ENCODE data around the gene SNX33. TPM values are rescaled to one million over a fixed set of nuclear protein-coding genes. Genes with fewer than 3 reads are reported as not detected.

Gene SNX33
- total RNA-seq, 6 experiments from 2014 or later: 12.0 to 17.2 (median 14.2) TPM

DNA sequence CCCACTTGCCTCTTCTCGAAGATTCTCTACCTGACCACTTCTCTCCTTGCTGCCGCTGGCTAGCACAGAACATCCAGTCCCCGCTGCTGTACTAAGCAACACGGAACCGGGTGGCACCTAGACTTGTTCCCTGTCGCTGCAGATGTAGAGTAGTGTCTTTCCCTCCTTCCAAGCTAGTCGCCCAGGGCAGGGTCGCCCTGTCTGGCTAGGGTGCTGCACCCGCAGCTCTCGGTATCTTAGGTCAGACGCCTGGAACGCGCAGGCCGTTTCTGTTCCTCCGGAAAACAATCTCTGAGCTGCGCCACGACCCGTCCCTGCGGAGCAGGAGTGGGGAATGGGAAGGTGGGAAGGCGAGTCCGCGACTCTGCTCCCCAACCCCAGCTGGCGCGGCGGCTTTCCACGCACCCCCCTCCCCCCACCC is 758 bp upstream of the SNX33 start:
- intact Hi-C loops (cut with DNase I): no loop called here
- Histone ChIP-seq H3K27ac (peak overlapping the region; percentile 85 to 98 (median 96)), H3K27me3 (no peaks in the 10 kb centered on the region), H3K9me3 (no peaks in the 10 kb centered on the region), H3K4me3 (peak overlapping the region; percentile 65 to 94 (median 92)), H3K4me1 (peaks cover 0 to 43% (median 17%) of the 10 kb centered on the region in 4 donors), H3K36me3 (no peaks in the 10 kb centered on the region)
- TF ChIP-seq, protein P1, sequence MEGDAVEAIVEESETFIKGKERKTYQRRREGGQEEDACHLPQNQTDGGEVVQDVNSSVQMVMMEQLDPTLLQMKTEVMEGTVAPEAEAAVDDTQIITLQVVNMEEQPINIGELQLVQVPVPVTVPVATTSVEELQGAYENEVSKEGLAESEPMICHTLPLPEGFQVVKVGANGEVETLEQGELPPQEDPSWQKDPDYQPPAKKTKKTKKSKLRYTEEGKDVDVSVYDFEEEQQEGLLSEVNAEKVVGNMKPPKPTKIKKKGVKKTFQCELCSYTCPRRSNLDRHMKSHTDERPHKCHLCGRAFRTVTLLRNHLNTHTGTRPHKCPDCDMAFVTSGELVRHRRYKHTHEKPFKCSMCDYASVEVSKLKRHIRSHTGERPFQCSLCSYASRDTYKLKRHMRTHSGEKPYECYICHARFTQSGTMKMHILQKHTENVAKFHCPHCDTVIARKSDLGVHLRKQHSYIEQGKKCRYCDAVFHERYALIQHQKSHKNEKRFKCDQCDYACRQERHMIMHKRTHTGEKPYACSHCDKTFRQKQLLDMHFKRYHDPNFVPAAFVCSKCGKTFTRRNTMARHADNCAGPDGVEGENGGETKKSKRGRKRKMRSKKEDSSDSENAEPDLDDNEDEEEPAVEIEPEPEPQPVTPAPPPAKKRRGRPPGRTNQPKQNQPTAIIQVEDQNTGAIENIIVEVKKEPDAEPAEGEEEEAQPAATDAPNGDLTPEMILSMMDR (IDR thresholded peaks at IDR 0.05): no peak
- no peak for TF ChIP-seq POLR2A (IDR thresholded peaks at IDR 0.05)
- DNase-seq: no peak
- 0% methylated on average over 2 of the region's 26 CpGs for WGBS (ENCODE audit: insufficient coverage, low coverage, low lambda C conversion rate, missing lambda C conversion rate)
- peak; percentile 9 to 34 (median 25) for ATAC-seq

DNA sequence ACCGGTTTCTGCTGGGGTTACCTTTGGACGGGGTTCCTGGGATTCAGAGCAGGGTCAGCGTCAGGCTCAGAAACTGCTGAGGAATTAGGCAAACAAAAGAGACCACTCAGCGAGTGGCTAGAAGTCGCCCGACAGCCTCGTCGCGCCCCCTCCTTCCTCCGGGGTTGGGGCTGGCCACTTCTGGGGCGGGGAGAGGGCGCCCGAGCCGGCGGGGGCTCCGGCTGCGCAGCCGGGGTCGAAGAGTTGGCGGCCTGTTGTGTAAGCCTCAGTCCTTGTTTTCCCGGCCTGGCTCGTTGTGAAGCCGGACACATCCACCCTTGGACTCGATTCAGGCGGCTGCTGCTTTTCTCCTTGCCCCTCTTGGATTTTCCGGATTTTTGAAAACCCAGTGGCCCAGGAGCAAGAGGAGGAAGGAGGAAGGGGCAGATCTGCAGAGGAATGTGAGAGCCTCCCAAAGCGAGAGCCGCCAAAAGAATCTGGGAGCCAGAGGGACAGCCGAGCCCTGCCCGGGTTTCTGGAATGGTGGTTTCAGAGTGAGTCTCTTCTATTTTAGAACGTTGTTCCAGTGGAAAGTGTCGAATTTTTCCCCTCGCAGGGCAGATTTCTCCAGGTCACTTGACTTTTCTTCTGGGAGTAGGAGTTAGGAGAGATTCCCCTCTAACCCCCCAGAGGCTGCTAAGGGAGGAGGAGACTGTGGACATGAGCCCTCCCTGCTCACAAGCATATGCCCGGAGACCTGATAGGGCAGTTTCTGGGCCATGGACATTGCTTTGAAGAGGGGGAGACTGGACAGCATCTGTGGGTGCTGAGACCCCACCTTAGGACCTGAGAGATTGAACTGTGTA is 666 bp downstream of the SNX33 start:
- H3K36me3 ChIP-seq: no peaks in the 10 kb centered on the region
- no peak for TF ChIP-seq POLR2A (IDR thresholded peaks at IDR 0.05)
- TF ChIP-seq, protein P1 (IDR thresholded peaks at IDR 0.05): no peak
- peaks cover 0 to 41% (median 18%) of the 10 kb centered on the region in 4 donors for H3K4me1 ChIP-seq
- H3K27ac ChIP-seq: peak overlapping the region; percentile 85 to 98 (median 96)
- H3K9me3 ChIP-seq: no peaks in the 10 kb centered on the region
- H3K27me3 ChIP-seq: no peaks in the 10 kb centered on the region
- intact Hi-C loops (cut with DNase I): no loop called here
- 2% methylated on average over 24 of the region's 34 CpGs for WGBS (ENCODE audit: insufficient coverage, low coverage, low lambda C conversion rate, missing lambda C conversion rate)
- ATAC-seq (peak; percentile 13 to 44 (median 38)), DNase-seq (peak in 2 of 3 donors; percentile 53 to 72)
- H3K4me3 ChIP-seq: peak overlapping the region; percentile 65 to 94 (median 92)

DNA sequence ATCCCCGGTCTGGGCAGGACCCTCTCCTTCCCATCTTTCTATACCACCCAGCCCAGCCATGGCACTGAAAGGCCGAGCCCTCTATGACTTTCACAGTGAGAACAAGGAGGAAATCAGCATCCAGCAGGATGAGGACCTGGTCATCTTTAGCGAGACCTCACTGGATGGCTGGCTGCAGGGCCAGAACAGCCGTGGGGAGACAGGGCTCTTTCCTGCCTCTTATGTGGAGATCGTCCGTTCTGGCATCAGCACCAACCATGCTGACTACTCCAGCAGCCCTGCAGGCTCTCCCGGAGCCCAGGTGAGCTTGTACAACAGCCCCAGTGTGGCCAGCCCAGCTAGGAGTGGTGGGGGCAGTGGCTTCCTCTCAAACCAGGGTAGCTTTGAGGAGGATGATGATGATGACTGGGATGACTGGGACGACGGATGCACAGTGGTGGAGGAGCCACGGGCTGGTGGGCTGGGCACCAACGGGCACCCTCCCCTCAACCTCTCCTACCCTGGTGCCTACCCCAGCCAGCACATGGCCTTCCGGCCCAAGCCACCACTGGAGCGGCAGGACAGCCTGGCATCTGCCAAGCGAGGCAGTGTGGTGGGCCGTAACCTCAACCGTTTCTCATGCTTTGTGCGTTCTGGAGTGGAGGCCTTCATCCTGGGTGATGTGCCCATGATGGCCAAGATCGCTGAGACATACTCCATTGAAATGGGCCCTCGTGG is 1.5 kb downstream of the SNX33 start:
- 63% methylated on average over 3 of the region's 19 CpGs for WGBS (ENCODE audit: insufficient coverage, low coverage, low lambda C conversion rate, missing lambda C conversion rate)
- Histone ChIP-seq H3K27me3 (no peaks in the 10 kb centered on the region), H3K4me3 (peak overlapping the region; percentile 65 to 94 (median 92)), H3K4me1 (peaks cover 0 to 41% (median 18%) of the 10 kb centered on the region in 4 donors), H3K36me3 (no peaks in the 10 kb centered on the region), H3K27ac (peak overlapping the region in 1 of 3 donors; percentile 85), H3K9me3 (no peaks in the 10 kb centered on the region)
- intact Hi-C loops (cut with DNase I): no loop called here
- DNase-seq: no peak
- no peak for TF ChIP-seq POLR2A (IDR thresholded peaks at IDR 0.05)
- TF ChIP-seq, protein P1 (IDR thresholded peaks at IDR 0.05): no peak
- ATAC-seq: no peak

DNA sequence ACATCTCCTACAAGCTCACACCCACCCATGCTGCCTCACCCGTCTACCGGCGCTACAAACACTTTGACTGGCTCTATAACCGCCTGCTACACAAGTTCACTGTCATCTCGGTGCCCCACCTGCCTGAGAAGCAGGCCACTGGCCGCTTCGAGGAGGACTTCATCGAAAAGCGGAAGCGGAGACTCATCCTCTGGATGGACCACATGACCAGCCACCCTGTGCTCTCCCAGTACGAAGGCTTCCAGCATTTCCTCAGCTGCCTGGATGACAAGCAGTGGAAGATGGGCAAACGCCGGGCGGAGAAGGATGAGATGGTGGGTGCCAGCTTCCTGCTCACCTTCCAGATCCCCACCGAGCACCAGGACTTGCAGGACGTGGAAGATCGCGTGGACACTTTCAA is 2.1 kb downstream of the SNX33 start:
- no peak overlapping the region for H3K27ac ChIP-seq
- no peaks in the 10 kb centered on the region for H3K36me3 ChIP-seq
- TF ChIP-seq, protein P1 (IDR thresholded peaks at IDR 0.05): no peak
- TF ChIP-seq POLR2A (IDR thresholded peaks at IDR 0.05): no peak
- peaks cover 0 to 41% (median 18%) of the 10 kb centered on the region in 4 donors for H3K4me1 ChIP-seq
- intact Hi-C loops (cut with DNase I): no loop called here
- H3K9me3 ChIP-seq: no peaks in the 10 kb centered on the region
- peak overlapping the region in 1 of 3 donors; percentile 32 for H3K4me3 ChIP-seq
- DNase-seq: no peak
- H3K27me3 ChIP-seq: no peaks in the 10 kb centered on the region
- WGBS (ENCODE audit: insufficient coverage, low coverage, low lambda C conversion rate, missing lambda C conversion rate): 96% methylated on average over 12 of the region's 18 CpGs
- no peak for ATAC-seq

All from right lobe of liver (tissue), 6 donors.